Caco-2 (cell line): ENCODE results near the gene UHMK1. TPM values are rescaled to one million over a fixed set of nuclear protein-coding genes. Genes with fewer than 3 reads are reported as not detected.

Experiments used
- BruUV-seq: library from RNA; stranded (reverse); fragments of 400-500 nt; replicated peaks from 2 replicates; lab custom pipeline; 2021; lab: Mats Ljungman, UMichigan
- CTCF ChIA-PET: fragments of 300-600 bp; sonication (Branson Sonifier 250); formaldehyde crosslinking; loops from one replicate; lab custom pipeline; 2022; ENCODE audit warnings: antibody characterized with exemption; lab: Charles Lee
- POLR2A ChIA-PET: fragments of 300-600 bp; sonication (Branson Sonifier 250); formaldehyde crosslinking; loops from one replicate; lab custom pipeline; 2022; ENCODE audit warnings: antibody characterized with exemption; lab: Charles Lee
- DNase-seq, 2 experiments: peaks; one replicate each; pipeline versions ENCODE4 v3.0.0 to v3.0.0-alpha.2; 2020 to 2022
- H3K27me3 ChIP-seq: replicated peaks from 2 replicates; pipeline ENCODE4 v1.6.0; 2011; ENCODE audit warnings: low read length; ENCODE audit not compliant: control insufficient read depth, insufficient read depth
- H3K36me3 ChIP-seq: 2 replicates; pipeline ENCODE4 v1.5.1; 2011; ENCODE audit warnings: low read length; ENCODE audit not compliant: control insufficient read depth, insufficient read depth
- H3K4me1 ChIP-seq: fragments of 250-450 bp; sonication (Bioruptor Pico); 2 replicates; pipeline ENCODE4 v1.5.1; 2020; ENCODE audit warnings: mild to moderate bottlenecking
- H3K4me3 ChIP-seq: 2 replicates; pipeline ENCODE4 v1.5.1; 2011; ENCODE audit warnings: low read depth, mild to moderate bottlenecking, control low read depth, low read length
- H3K9me3 ChIP-seq: fragments of 250-450 bp; sonication (Bioruptor Pico); 2 replicates; pipeline ENCODE4 v1.5.1; 2020; ENCODE audit warnings: mild to moderate bottlenecking, moderate library complexity
- H3K27ac Mint-ChIP-seq: one replicate; pipeline ENCODE4 v1.8.0; 2022; ENCODE audit warnings: mixed read lengths; ENCODE audit not compliant: unreplicated experiment
- H3K27me3 Mint-ChIP-seq: one replicate; pipeline ENCODE4 v1.8.0; 2022; ENCODE audit warnings: mixed read lengths; ENCODE audit not compliant: insufficient read depth, unreplicated experiment
- H3K36me3 Mint-ChIP-seq: one replicate; pipeline ENCODE4 v1.8.0; 2022; ENCODE audit warnings: mild to moderate bottlenecking, mixed read lengths; ENCODE audit not compliant: insufficient read depth, unreplicated experiment
- H3K4me1 Mint-ChIP-seq: one replicate; pipeline ENCODE4 v1.8.0; 2022; ENCODE audit warnings: low read depth, mixed read lengths; ENCODE audit not compliant: unreplicated experiment
- H3K4me3 Mint-ChIP-seq: one replicate; pipeline ENCODE4 v1.8.0; 2022; ENCODE audit warnings: mild to moderate bottlenecking, moderate library complexity, mixed read lengths; ENCODE audit not compliant: unreplicated experiment
- H3K9me3 Mint-ChIP-seq: one replicate; pipeline ENCODE4 v1.8.0; 2022; ENCODE audit warnings: mixed read lengths; ENCODE audit not compliant: unreplicated experiment
- intact Hi-C: fragments of 100-400 bp; cut with micrococcal nuclease; formaldehyde crosslinking; loops from one replicate; pipeline ENCODE4 v1.10.0; 2022; ENCODE audit not compliant: unreplicated experiment
- total RNA-seq: library from RNA; stranded (reverse); gene quantifications from 2 replicates; pipeline ENCODE4 v1.2.3, GENCODE V29; 2022
- TF ChIP-seq, protein P1 (sequence below), 2 experiments: fragments of 200-600 bp in 1 of 2; IDR thresholded peaks; 1 replicate in 1 of 2; 2 replicates in 1 of 2; pipeline versions ENCODE4 v1.5.1 to v1.8.0; 2011 to 2022; ENCODE audit warnings: antibody characterized with exemption in 1 of 2, control low read depth in 1 of 2, inconsistent platforms in 1 of 2, low read depth in 1 of 2, low read length in 1 of 2, mild to moderate bottlenecking in 1 of 2, moderate library complexity in 1 of 2; ENCODE audit not compliant: insufficient read depth in 1 of 2, severe bottlenecking in 1 of 2, unreplicated experiment in 1 of 2

UHMK1 gene
- total RNA-seq, 1 experiment from 2014 or later: 24.9 TPM

DNA sequence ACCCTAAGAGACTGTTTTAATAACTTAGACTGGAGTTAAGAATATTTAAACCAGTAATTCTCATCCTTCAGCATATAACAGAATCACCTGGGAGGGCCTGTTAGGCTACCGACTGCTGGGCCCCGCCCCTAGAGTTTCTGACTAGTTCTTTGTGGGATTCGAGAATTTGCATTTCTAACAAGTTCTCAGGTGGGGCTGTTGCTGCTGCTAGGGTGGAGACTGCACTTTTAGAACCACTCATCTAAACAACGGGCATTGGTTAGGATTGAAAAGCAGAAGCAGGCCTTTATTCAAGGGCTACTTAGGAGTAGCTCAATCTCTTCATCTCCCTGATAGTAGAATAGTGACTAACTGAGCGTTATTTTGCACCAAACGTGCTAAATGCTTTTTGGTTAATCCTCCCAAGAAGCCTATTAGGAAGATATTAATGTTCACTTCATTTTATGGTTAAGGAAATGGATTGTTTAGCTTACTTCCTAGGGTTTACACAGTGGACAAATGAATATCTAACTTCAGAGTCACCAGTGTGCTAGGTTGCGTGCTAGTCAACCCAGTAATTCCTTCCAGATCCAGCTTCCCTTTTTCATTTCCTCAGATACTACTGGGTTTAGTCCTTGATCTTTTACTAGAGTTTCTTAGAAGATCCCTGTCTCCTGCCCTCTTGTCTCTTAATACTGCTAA is 32.8 kb downstream of the UHMK1 start:
- DNase-seq: no peak
- no peak overlapping the region for H3K4me3 Mint-ChIP-seq
- Histone ChIP-seq H3K36me3 (no peaks in the 10 kb centered on the region), H3K4me1 (no peaks in the 10 kb centered on the region), H3K27me3 (no peaks in the 10 kb centered on the region), H3K9me3 (no peaks in the 10 kb centered on the region), H3K4me3 (no peak overlapping the region)
- intact Hi-C loops: no loop called here
- H3K4me1 Mint-ChIP-seq: no peaks in the 10 kb centered on the region
- BruUV-seq: no TSS peak
- POLR2A ChIA-PET: no interaction called here
- H3K9me3 Mint-ChIP-seq: no peaks in the 10 kb centered on the region
- no peaks in the 10 kb centered on the region for H3K27me3 Mint-ChIP-seq
- H3K36me3 Mint-ChIP-seq: peaks cover 6% of the 10 kb centered on the region
- TF ChIP-seq, protein P1, sequence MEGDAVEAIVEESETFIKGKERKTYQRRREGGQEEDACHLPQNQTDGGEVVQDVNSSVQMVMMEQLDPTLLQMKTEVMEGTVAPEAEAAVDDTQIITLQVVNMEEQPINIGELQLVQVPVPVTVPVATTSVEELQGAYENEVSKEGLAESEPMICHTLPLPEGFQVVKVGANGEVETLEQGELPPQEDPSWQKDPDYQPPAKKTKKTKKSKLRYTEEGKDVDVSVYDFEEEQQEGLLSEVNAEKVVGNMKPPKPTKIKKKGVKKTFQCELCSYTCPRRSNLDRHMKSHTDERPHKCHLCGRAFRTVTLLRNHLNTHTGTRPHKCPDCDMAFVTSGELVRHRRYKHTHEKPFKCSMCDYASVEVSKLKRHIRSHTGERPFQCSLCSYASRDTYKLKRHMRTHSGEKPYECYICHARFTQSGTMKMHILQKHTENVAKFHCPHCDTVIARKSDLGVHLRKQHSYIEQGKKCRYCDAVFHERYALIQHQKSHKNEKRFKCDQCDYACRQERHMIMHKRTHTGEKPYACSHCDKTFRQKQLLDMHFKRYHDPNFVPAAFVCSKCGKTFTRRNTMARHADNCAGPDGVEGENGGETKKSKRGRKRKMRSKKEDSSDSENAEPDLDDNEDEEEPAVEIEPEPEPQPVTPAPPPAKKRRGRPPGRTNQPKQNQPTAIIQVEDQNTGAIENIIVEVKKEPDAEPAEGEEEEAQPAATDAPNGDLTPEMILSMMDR (IDR thresholded peaks at IDR 0.05; ENCODE audit: insufficient read depth in 1 of 2, low read depth in 1 of 2, low read length in 1 of 2, severe bottlenecking in 1 of 2, unreplicated experiment in 1 of 2): no peak
- CTCF ChIA-PET: no interaction called here
- no peak overlapping the region for H3K27ac Mint-ChIP-seq

DNA sequence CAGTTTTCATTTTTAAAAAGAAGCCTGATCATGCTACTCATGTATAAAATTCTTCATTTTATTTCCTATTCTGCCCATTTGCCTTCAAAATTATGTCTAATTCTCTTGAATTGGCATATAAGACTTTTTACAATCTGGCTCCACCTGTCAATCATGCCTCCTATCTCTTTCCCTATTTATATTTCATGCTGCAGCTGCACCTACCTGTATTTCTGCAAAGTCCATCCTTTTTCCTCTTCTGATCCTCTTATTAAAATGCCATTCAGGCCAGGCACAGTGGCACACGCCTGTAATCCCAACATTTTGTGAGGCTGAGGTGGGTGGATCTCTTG is 33.3 kb downstream of the UHMK1 start:
- Mint-ChIP-seq H3K27ac (no peak overlapping the region), H3K4me1 (no peaks in the 10 kb centered on the region), H3K9me3 (no peaks in the 10 kb centered on the region), H3K4me3 (no peak overlapping the region), H3K27me3 (no peaks in the 10 kb centered on the region), H3K36me3 (peaks cover 6% of the 10 kb centered on the region)
- ChIA-PET POLR2A (no interaction called here), CTCF (no interaction called here)
- Histone ChIP-seq H3K4me1 (no peaks in the 10 kb centered on the region), H3K36me3 (no peaks in the 10 kb centered on the region), H3K27me3 (no peaks in the 10 kb centered on the region), H3K9me3 (no peaks in the 10 kb centered on the region), H3K4me3 (no peak overlapping the region)
- DNase-seq: no peak
- BruUV-seq: no TSS peak
- intact Hi-C loops: no loop called here
- TF ChIP-seq, protein P1 (IDR thresholded peaks at IDR 0.05; ENCODE audit: insufficient read depth in 1 of 2, low read depth in 1 of 2, low read length in 1 of 2, severe bottlenecking in 1 of 2, unreplicated experiment in 1 of 2): no peak

DNA sequence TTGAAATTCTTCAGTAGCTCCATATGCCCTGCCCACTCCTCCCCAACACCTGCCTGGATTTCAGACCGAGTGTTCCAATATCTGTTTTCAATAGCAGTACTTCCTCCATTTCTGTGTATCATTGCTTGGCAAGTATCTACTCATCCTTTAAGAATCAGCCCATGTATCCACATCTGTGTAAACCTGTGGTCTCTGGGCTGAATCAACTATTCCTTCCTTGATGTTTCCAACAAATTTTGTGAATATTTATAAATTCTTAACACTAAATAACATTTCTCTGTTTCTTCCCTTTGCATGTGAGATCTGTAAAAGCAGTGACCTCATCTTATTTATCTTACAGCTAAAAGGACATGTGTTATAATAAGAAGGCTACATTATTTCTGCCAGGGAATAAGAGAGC is 37.9 kb downstream of the UHMK1 start:
- H3K27me3 Mint-ChIP-seq: no peaks in the 10 kb centered on the region
- Histone ChIP-seq H3K9me3 (no peaks in the 10 kb centered on the region), H3K4me3 (no peak overlapping the region), H3K4me1 (no peaks in the 10 kb centered on the region), H3K36me3 (no peaks in the 10 kb centered on the region), H3K27me3 (no peaks in the 10 kb centered on the region)
- no peaks in the 10 kb centered on the region for H3K4me1 Mint-ChIP-seq
- ChIA-PET CTCF (no interaction called here), POLR2A (no interaction called here)
- DNase-seq: no peak
- TF ChIP-seq, protein P1 (IDR thresholded peaks at IDR 0.05; ENCODE audit: insufficient read depth in 1 of 2, low read depth in 1 of 2, low read length in 1 of 2, severe bottlenecking in 1 of 2, unreplicated experiment in 1 of 2): no peak
- intact Hi-C loops: no loop called here
- H3K9me3 Mint-ChIP-seq: no peaks in the 10 kb centered on the region
- H3K4me3 Mint-ChIP-seq: no peak overlapping the region
- no TSS peak for BruUV-seq
- no peak overlapping the region for H3K27ac Mint-ChIP-seq
- H3K36me3 Mint-ChIP-seq: peaks cover 11% of the 10 kb centered on the region
